Ovary (tissue), 9 donors: ENCODE results near the gene DDR1. TPM values are rescaled to one million over a fixed set of nuclear protein-coding genes. Genes with fewer than 3 reads are reported as not detected.
A peak's percentile ranks its signal among the peaks of the same experiment; 100 is the strongest.
"Not testable (repeated sequence)": the region's sequence is repeated elsewhere in the genome, so short reads cannot be mapped to it uniquely, and the experiment has no call there.

Source experiments
- DNase-seq, 5 donors: peaks; one replicate each; pipeline ENCODE4 v3.0.0-alpha.2; 2019 to 2020
- H3K27ac ChIP-seq, 2 donors: fragments of 200-600 bp; one replicate each; pipeline versions ENCODE4 v1.5.1 to v1.8.0; 2019 to 2022
- H3K27me3 ChIP-seq: fragments of 200-600 bp; one replicate; pipeline ENCODE4 v1.8.0; 2022
- H3K36me3 ChIP-seq: fragments of 200-600 bp; sonication (generic); one replicate; pipeline ENCODE4 v1.5.1; 2019
- H3K4me1 ChIP-seq: one replicate; pipeline ENCODE4 v1.8.1; 2013; ENCODE audit warnings: mild to moderate bottlenecking, moderate library complexity; ENCODE audit not compliant: insufficient read depth
- H3K4me3 ChIP-seq: fragments of 200-600 bp; sonication (generic); one replicate; pipeline ENCODE4 v1.5.1; 2017
- H3K9me3 ChIP-seq, 2 donors: fragments of 200-600 bp in 1 of 2; sonication (generic) in 1 of 2; one replicate each; pipeline versions ENCODE4 v1.5.1 to v1.8.1; 2013 to 2019; ENCODE audit warnings: mild to moderate bottlenecking in 1 of 2, moderate library complexity in 1 of 2
- EP300 ChIP-seq: sonication (generic); formaldehyde crosslinking; IDR thresholded peaks from one replicate; pipeline ENCODE4 v1.6.1; 2017; ENCODE audit warnings: antibody characterized with exemption
- POLR2A ChIP-seq: fragments of 450-650 bp; IDR thresholded peaks from one replicate; pipeline ENCODE4 v1.6.1; 2017; ENCODE audit warnings: antibody characterized with exemption, mild to moderate bottlenecking, moderate library complexity
- WGBS, 3 donors: extraction: QIAGEN DNeasy Blood & Tissue Kit in 1 of 3; methylation state at CpG; one replicate each; pipeline versions ENCODE4 v1.1.5 to v1.1.7; 2013 to 2017; 5-methylcytosine and 5-hydroxymethylcytosine counted together
- intact Hi-C, 4 donors: fragments of 100-400 bp; cut with DNase I; formaldehyde crosslinking; loops; one replicate each; pipeline versions ENCODE4 v1.11.0 to v1.15.1; 2022 to 2023
- polyA plus RNA-seq, 2 donors: library from polyadenylated mRNA; stranded (reverse); fragments of 200-250 nt in 1 of 2; fragments of 350-450 nt in 1 of 2; fragmentation: Illumina TruSeq in 1 of 2; extraction: RNeasy Lipid Tissue Mini Kit (QIAGEN cat#74804) in 1 of 2; gene quantifications; one replicate each; pipeline ENCODE4 v1.2.3, GENCODE V29; 2013 to 2014
- total RNA-seq, 7 donors: library from RNA; depleted of rRNA in 2 of 7; stranded (reverse); fragments of >200 nt in 2 of 7; fragmentation: NEBNext Ultra II Directional in 3 of 7; extraction: Animal tissue kit (Norgen Biotek cat#: 25700) in 3 of 7; gene quantifications; one replicate each; pipeline versions ENCODE4 v1.1.0 to v1.2.4, GENCODE V29; 2016 to 2023
- TF ChIP-seq, protein P1 (sequence below), 3 donors: fragments of 450-650 bp in 2 of 3; fragments of 200-600 bp in 1 of 3; IDR thresholded peaks; one replicate each; pipeline versions ENCODE4 v1.5.1 to v1.8.0; 2016 to 2022; ENCODE audit warnings: antibody characterized with exemption in 3 of 3, mild to moderate bottlenecking in 1 of 3
- donor health status: DM: no; HTN: no; CAD: no; lungs with moderate emphysema.
- donor health status: DM: no; HTN: no; CAD: no.
- donor health status: Bipolar disorder and iron deficiency.
- donor health status: DM: yes; HTN: yes; CAD: no.
- donor health status: DM: no; HTN: no; CAD: no.
- donor health status: DM: yes; HTN: yes; CAD: no.

DDR1 gene
- total and polyA plus RNA-seq, 9 donors, result 20.1 to 116 (median 64.5) TPM

DNA sequence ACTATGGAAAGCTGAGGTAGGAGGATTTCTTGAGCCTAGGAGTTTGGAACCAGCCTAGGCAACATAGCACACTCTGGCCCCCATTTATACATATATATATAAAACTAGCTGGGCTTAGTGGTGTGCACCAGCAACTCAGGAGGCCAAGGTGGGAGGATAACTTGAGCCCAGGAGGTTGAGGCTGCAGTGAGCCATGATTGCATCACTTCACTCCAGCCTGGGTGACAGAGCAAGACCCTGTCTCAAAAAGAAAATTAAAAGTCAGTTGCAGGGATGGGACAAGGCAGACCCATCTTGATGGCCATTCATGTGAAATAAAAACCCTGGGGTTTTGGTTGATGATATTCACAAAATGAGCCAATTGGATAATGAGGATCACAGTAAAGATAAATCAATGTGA is 17.1 kb downstream of the DDR1 start:
- Histone ChIP-seq H3K4me3 (no peak overlapping the region), H3K4me1 (no peaks in the 10 kb centered on the region), H3K27ac (no peak overlapping the region), H3K36me3 (no peaks in the 10 kb centered on the region), H3K9me3 (no peaks in the 10 kb centered on the region), H3K27me3 (no peaks in the 10 kb centered on the region)
- intact Hi-C loops, result no loop called here
- DNase-seq, result no peak
- TF ChIP-seq EP300, result no peak
- no peak for TF ChIP-seq POLR2A
- TF ChIP-seq, protein P1, sequence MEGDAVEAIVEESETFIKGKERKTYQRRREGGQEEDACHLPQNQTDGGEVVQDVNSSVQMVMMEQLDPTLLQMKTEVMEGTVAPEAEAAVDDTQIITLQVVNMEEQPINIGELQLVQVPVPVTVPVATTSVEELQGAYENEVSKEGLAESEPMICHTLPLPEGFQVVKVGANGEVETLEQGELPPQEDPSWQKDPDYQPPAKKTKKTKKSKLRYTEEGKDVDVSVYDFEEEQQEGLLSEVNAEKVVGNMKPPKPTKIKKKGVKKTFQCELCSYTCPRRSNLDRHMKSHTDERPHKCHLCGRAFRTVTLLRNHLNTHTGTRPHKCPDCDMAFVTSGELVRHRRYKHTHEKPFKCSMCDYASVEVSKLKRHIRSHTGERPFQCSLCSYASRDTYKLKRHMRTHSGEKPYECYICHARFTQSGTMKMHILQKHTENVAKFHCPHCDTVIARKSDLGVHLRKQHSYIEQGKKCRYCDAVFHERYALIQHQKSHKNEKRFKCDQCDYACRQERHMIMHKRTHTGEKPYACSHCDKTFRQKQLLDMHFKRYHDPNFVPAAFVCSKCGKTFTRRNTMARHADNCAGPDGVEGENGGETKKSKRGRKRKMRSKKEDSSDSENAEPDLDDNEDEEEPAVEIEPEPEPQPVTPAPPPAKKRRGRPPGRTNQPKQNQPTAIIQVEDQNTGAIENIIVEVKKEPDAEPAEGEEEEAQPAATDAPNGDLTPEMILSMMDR (IDR thresholded peaks at IDR 0.05), result no peak

DNA sequence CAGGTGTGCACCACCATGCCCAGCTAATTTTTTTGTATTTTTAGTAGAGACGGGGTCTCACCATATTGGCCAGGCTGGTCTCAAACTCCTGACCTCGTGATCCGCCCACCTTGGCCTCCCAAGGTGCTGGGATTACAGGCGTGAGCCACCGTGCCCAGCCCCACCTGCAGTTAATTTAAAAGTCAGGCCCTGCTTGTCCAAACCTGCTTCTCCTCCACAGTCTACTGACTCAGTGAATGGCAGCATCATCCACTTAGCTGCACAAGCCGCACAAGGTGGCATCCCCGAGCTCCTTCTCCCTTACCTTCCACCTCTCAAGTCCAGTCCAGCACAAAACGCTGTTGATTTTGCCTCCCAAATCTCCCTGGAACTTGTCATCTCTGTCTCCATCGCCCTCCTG is 17.9 kb downstream of the DDR1 start:
- H3K4me1 ChIP-seq, H3K27me3 ChIP-seq, H3K4me3 ChIP-seq, H3K36me3 ChIP-seq, intact Hi-C loops, DNase-seq, H3K9me3 ChIP-seq, H3K27ac ChIP-seq: not testable (repeated sequence)
- WGBS, 3 donors, result 59 to 65% (median 60%) methylated on average over 9 of the region's 9 CpGs

DNA sequence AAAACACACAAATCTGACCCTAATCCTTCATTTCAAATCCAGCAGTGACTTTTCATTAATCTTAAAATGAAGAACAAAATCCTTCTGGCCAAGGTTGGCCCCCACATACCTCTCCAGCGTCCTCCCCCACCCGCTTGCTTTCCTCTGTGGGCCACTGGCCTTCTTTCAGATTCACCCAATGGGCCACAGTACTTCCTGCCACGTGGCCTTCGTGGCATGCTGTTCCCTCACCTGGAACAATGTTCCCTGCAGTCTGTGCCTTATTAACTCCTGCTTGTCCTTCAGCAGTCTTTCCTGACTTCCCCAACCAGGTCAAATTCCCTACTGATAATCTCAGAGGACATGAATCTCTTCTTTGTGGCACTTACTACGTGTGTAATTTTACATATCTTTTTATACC is 18.4 kb downstream of the DDR1 start:
- whole genome bisulfite sequencing, 3 donors, result 25 to 39% (median 25%) methylated on average over 5 of the region's 5 CpGs
- TF ChIP-seq POLR2A (no peak), EP300 (no peak)
- TF ChIP-seq, protein P1 (IDR thresholded peaks at IDR 0.05), result no peak
- no peak for DNase-seq
- Histone ChIP-seq H3K27ac (no peak overlapping the region), H3K27me3 (no peaks in the 10 kb centered on the region), H3K4me1 (no peaks in the 10 kb centered on the region), H3K36me3 (no peaks in the 10 kb centered on the region), H3K4me3 (no peak overlapping the region), H3K9me3 (no peaks in the 10 kb centered on the region)
- intact Hi-C loops, result no loop called here

DNA sequence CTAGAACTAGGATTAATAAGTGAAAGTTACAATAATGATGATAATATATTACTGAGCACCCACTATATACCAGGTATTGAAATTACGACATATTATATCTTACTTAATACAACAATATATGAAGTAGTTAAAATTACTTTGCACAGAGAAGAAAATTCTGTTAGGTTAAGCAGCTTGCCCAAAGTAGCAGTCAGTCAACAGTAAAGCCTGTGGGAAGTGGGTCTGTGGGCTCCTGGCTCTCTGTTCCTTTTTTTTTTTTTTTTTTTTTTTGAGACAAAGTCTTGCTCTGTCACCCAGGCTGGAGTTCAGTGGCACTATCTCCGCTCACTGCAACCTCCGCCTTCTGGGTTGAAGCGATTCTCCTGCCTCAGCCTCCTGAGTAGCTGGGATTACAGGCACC is 18.9 kb downstream of the DDR1 start:
- Histone ChIP-seq H3K4me1 (no peaks in the 10 kb centered on the region), H3K36me3 (no peaks in the 10 kb centered on the region), H3K27ac (no peak overlapping the region), H3K4me3 (no peak overlapping the region), H3K27me3 (no peaks in the 10 kb centered on the region), H3K9me3 (no peaks in the 10 kb centered on the region)
- intact Hi-C loops, result no loop called here
- WGBS, 3 donors, result 88 to 97% (median 90%) methylated on average over 4 of the region's 4 CpGs
- DNase-seq, result no peak
- TF ChIP-seq, protein P1 (IDR thresholded peaks at IDR 0.05), result no peak
- TF ChIP-seq EP300 (no peak), POLR2A (no peak)

DNA sequence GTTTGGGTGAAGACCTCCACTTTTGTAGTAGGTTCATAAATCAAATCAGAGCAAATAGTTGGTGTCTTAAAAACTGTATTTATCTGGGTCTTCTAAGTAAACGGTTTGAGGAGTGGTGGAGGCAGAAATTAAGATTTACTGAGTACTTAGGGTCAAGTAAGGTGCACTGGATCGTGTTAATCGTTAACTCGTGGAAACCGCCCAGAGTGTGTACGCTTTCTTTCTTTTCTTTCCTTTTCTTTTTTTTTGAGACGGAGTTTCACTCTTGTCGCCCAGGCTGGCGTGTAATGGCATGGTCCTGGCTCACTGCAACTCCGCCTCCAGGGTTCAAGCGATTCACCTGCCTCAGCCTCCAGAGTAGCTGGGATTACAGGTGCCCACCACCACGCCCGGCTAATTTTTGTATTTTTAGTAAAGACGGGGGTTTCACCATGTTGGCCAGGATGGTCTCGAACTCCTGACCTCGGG is 23.0 kb downstream of the DDR1 start:
- intact Hi-C loops, H3K9me3 ChIP-seq, H3K36me3 ChIP-seq, H3K4me1 ChIP-seq, H3K27ac ChIP-seq, H3K27me3 ChIP-seq, DNase-seq: not testable (repeated sequence)
- H3K4me3 ChIP-seq, result peak overlapping the region; percentile 86
- 26 to 33% (median 28%) methylated on average over 16 of the region's 16 CpGs for WGBS, 3 donors
